ENCODE measurements around the gene TMEM198. TPM values are rescaled to one million over a fixed set of nuclear protein-coding genes. Genes with fewer than 3 reads are reported as not detected.

TMEM198 gene
- total and polyA plus RNA-seq, 9 of the 15 experiments (the other 6 are each of a cell fraction or from before 2014, with no cell fraction given), result 0.03 to 3.8 (median 1.0) TPM

GRCh38 chr2:219597552-219598307 lies 53.9 kb downstream of the TMEM198 start, which contains the start of gene STK11IP (continued):
- TF ChIP-seq SAP30 (IDR thresholded peaks at IDR 0.05; ENCODE audit: borderline replicate concordance, insufficient read depth, low read depth, low read length, poor library complexity, severe bottlenecking), result peak; percentile 88
- TF ChIP-seq RHOXF2B (CRISPR knock-in tag; conservative IDR thresholded peaks at IDR 0.05), result no peak
- TF ChIP-seq, protein P1, sequence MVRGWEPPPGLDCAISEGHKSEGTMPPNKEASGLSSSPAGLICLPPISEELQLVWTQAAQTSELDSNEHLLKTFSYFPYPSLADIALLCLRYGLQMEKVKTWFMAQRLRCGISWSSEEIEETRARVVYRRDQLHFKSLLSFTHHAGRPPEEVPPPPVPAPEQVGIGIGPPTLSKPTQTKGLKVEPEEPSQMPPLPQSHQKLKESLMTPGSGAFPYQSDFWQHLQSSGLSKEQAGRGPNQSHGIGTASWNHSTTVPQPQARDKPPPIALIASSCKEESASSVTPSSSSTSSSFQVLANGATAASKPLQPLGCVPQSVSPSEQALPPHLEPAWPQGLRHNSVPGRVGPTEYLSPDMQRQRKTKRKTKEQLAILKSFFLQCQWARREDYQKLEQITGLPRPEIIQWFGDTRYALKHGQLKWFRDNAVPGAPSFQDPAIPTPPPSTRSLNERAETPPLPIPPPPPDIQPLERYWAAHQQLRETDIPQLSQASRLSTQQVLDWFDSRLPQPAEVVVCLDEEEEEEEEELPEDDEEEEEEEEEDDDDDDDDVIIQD (CRISPR knock-in tag; IDR thresholded peaks at IDR 0.05), result no peak
- TF ChIP-seq LARP7 (IDR thresholded peaks at IDR 0.05), result no peak
- no peak for TF ChIP-seq ATF3 (IDR thresholded peaks at IDR 0.05)
- TF ChIP-seq ATF3 (CRISPR knock-in tag; conservative IDR thresholded peaks at IDR 0.05), result no peak
- no peak for TF ChIP-seq ZNF778 (CRISPR knock-in tag; IDR thresholded peaks at IDR 0.05)
- TF ChIP-seq FIP1L1 (IDR thresholded peaks at IDR 0.05; ENCODE audit: low read depth, low read length, poor library complexity, severe bottlenecking), result no peak
- TF ChIP-seq ZNF785 (CRISPR knock-in tag; IDR thresholded peaks at IDR 0.05), result no peak
- peak; percentile 83 for TF ChIP-seq POLR2AphosphoS5 (IDR thresholded peaks at IDR 0.05; ENCODE audit: control insufficient read depth, insufficient read depth, low read depth, low read length)
- no peak for TF ChIP-seq ZNF347 (CRISPR knock-in tag; IDR thresholded peaks at IDR 0.05; ENCODE audit: low read depth)
- no peak for TF ChIP-seq DPF2 (IDR thresholded peaks at IDR 0.05)
- no peak for TF ChIP-seq CBX1 (IDR thresholded peaks at IDR 0.05; ENCODE audit: low read depth)
- no peak for TF ChIP-seq POLR3G (IDR thresholded peaks at IDR 0.05; ENCODE audit: extremely low read depth, insufficient read length, insufficient replicate concordance)
- TF ChIP-seq ZNF174 (CRISPR knock-in tag; IDR thresholded peaks at IDR 0.05), result no peak
- no peak for TF ChIP-seq POLR2AphosphoS2 (IDR thresholded peaks at IDR 0.05; ENCODE audit: low read length)
- TF ChIP-seq ZNF41 (CRISPR knock-in tag; conservative IDR thresholded peaks at IDR 0.05), result no peak
- no peak for TF ChIP-seq ZBTB26 (CRISPR knock-in tag; IDR thresholded peaks at IDR 0.05)
- TF ChIP-seq RBM15 (IDR thresholded peaks at IDR 0.05; ENCODE audit: insufficient read depth, low read length), result no peak
- peak; percentile 99 for TF ChIP-seq RFX1 (IDR thresholded peaks at IDR 0.05)
- TF ChIP-seq RBM39 (optimal IDR thresholded peaks at IDR 0.05; ENCODE audit: low read depth, low read length), result no peak
- peak; percentile 81 for TF ChIP-seq DIDO1 (tag; IDR thresholded peaks at IDR 0.05; ENCODE audit: low read depth)
- no peak for TF ChIP-seq PYGO2 (tag; IDR thresholded peaks at IDR 0.05)
- TF ChIP-seq RBM14 (IDR thresholded peaks at IDR 0.05; ENCODE audit: borderline replicate concordance, insufficient read depth, low read depth, low read length), result no peak
- TF ChIP-seq USF2 (CRISPR knock-in tag; IDR thresholded peaks at IDR 0.05), result no peak

Data from K562 (cell line).